HG03442 (cell line): ENCODE measurements around the gene SSH3.

Experiments
- ATAC-seq: cut with Tn5 transposase; IDR thresholded peaks from one replicate; pipeline ENCODE4 v1.9.1; 2021; ENCODE audit warnings: mild to moderate bottlenecking, moderate library complexity; ENCODE audit not compliant: unreplicated experiment

SSH3 gene

DNA sequence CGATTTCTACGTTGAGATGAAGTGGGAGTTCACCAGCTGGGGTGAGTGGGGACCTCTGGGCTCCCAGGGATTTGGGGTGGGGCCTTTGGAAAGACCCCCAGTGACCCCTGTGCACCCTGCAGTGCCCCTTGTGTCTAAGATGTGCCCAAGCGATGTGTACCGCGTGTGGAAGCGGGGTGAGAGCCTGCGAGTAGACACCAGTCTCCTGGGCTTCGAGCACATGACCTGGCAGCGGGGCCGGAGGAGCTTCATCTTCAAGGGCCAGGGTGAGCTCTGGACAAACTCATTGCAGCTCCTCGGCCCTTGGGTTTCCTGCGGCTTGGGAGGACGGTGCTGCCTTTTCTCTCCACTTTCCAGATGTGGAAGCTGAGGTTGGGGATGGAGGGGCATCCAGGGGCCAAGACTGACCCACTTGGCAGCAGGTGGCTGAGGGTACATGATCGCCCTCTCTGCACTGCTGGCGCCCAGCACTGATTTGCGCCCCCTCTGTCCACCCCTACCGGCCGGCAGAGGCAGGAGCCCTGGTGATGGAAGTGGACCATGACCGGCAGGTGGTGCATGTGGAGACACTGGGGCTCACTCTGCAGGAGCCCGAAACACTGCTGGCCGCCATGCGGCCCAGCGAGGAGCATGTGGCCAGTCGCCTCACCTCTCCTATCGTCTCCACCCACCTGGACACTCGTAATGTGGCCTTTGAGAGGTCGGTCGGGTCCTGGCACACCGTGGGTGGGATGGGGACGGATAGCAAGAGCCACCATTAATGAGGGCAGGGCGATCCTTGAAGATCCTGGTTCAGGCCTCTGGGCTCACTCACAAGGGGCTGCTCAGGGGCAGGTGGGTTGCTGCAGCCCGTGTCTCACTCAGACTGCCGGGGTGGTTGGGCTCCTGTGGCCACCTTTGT, 11.6 kb upstream of the SSH3 start:
- ATAC-seq = no peak

DNA sequence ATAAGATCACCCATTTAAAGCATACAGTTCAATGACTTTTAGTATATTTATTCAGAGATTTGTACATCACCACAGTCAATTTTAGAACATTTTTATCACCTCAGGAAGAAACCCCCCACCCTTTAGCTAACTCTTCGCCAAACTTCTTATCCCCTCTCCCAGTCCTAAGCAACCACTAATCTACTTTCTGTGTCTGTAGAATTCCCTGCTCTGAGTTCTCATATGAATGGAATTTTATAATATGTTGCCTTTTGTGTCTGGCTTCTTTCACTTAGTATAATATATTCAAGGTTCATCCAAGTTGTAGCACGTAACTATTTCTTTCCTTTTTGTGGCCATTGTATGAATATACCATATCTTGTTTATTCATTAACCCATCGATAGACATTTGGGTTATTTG, 10.7 kb upstream of the SSH3 start:
- ATAC-seq = no peak

DNA sequence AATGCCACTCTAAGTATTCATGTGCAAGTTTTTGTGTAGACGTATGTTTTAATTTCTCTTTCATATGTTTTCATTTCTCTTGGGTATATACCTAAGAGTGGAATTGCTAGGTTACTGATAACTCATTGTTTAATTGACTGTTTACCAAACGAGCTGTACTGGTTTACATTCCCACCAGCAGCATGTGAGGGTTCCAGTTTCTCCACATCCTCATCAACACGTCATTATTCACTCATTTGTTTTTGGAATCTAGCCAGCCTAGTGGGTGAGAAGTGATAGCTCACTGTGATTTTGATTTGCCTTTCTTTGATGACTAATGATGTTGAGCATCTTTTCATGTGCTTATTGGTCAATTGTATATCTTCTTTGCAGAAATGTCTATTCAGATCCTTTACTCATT, 10.2 kb upstream of the SSH3 start:
- ATAC-seq = no peak

DNA sequence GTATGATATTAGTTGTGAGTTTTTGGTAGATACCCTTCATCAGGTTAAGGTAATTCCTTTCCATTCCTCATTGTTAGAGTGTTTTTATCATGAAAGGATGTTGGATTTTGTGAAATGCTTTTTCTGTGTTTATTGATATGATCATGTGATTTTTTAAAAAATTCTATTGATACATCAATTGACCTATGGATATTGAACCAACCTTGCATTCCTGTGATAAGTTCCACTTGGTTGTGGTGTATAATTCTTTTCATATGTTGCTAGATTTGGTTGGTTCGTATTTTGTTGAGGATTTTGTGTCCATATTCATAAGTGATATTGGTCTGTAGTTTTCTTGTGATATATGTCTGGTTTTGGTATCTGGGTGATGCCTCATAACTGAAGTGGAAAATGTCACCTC, 7.5 kb upstream of the SSH3 start:
- ATAC-seq = no peak

DNA sequence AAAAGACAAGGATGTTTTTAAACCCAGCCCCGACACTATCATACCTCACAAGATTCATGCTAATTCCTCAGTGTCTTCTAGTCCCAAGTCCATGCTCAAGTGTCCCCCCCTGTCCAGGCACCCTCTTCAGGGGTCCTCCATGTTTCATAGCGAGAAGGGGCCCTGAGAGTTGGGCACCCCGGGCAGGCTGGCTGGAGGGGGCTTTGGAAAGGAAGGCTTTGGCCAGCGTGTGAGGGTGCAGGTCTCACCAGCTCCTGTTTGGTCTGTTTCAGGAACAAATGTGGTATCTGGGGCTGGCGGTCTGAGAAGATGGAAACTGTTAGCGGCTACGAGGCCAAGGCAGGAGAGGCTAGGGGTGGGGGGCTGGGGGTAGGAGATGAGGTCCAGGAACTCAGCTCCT, 4.5 kb upstream of the SSH3 start:
- no peak for ATAC-seq

DNA sequence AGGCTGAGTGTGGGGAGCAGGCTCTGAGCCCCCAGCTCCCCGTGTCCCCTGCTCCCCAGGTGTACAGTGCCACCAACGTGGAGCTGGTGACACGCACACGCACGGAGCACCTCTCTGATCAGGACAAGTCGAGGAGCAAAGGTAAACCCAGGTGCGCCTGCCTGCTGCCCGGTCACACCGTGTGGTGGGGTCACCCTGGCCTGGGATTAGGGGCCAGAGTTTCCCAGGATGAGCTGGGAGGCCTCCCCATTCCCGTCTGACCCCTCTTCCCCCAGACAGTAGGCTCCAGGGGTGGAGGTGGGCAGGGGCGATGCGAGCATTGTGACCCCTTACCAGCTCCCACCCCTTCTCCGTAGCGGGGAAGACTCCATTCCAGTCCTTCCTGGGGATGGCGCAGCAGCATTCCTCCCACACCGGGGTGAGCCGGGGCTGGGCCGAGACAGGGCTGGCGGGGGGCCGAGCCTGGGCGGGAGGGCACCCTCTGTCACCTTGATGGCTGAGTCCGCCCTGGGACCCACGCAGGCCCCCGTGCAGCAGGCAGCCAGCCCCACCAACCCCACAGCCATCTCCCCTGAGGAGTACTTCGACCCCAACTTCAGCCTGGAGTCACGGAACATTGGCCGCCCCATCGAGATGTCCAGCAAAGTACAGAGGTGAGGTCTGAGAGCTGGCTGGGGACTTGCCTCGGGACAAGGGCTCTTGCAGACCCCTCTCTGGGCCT, 3.7 kb upstream of the SSH3 start:
- no peak for ATAC-seq

DNA sequence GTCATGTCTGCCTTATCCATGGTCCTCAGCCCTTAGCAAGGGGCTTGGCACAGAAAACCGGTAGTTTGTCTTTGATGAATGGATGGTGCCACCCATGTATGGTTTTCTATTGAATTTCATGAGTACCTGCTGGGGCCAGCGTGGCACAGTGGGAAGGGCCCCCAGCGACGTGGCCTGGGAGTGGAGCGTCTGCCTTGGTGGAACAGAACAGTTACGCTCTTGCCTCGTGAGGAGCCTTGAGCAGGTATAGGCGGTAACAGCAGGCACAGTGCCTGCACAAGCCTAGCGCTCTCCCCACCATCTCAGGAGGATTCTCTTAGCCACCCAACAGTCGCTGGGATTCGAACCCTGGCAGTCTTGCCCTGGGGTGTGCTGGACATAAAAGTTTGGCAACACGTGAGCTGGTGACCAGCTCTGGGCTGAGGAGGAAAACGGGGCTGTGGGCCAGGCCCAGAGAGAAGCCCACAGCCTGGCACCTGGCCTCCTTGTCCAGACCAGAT, 3.0 kb upstream of the SSH3 start:
- ATAC-seq = no peak

DNA sequence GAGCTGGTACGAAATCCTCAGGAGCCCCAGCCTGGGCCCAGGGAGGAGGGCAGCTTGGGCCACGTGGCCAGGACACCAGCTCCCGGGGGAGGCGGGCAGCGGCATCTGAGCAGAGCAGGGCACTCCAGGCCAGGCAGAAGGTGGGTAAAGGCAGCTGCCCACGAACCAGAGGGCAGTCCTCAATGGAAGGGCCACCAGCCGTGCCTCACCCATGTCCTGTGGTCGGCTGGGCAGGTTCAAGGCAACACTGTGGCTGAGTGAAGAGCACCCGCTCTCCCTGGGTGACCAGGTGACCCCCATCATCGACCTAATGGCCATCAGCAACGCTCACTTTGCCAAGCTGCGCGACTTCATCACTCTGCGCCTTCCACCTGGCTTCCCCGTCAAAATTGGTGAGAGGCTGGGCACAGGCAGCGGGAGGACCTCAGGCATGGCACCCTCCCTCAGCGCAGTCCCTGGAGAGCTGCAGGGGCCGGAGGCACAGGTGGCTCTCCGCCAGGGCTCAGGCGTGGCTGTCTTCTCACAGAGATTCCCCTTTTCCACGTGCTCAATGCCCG, 2.5 kb upstream of the SSH3 start:
- ATAC-seq = no peak

DNA sequence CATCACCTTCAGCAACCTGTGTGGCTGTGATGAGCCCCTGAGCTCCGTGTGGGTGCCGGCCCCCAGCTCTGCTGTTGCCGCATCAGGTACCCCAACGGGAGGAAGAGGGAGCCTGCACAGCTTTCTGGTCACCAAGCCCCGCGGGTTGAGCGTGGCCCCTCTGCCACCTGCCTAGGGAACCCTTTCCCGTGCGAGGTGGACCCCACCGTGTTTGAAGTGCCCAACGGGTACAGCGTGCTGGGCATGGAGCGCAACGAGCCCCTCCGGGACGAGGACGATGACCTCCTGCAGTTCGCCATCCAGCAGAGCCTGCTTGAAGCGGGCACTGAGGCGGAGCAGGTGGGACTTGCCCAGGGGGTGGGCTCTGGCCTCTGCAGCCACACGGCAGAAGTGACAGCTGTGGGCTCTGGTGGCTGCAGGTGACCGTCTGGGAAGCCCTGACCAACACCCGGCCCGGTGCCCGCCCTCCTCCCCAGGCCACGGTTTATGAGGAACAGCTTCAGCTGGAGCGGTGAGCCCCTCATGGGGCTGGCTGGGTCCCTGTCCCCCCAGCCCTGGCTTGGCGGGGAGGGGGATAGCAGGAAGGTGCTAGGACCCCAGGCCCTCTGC, 1.9 kb upstream of the SSH3 start:
- no peak for ATAC-seq

DNA sequence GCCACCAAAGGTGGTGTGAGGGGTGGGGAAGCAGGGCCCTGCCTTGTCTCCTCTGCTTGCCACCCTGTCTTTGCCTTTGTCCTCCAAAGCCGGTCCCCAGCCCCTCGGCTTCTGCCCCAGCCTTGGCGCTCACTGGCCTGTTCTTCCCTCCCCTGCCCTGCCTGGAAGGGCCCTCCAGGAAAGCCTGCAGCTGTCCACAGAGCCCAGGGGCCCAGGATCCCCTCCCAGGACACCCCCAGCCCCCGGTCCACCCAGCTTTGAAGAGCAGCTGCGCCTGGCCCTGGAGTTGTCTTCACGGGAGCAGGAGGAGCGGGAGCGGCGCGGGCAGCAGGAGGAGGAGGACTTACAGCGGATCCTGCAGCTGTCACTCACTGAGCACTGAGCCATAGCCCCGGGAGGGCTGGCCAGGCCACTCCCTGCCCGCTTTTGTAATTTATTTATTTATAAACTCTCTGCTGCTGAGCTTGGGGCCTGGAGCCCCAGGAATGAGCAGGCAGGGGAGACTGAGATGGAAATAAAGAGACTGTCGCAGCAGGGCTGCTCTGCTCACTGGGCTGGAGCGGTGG, 1.3 kb upstream of the SSH3 start:
- ATAC-seq = no peak

DNA sequence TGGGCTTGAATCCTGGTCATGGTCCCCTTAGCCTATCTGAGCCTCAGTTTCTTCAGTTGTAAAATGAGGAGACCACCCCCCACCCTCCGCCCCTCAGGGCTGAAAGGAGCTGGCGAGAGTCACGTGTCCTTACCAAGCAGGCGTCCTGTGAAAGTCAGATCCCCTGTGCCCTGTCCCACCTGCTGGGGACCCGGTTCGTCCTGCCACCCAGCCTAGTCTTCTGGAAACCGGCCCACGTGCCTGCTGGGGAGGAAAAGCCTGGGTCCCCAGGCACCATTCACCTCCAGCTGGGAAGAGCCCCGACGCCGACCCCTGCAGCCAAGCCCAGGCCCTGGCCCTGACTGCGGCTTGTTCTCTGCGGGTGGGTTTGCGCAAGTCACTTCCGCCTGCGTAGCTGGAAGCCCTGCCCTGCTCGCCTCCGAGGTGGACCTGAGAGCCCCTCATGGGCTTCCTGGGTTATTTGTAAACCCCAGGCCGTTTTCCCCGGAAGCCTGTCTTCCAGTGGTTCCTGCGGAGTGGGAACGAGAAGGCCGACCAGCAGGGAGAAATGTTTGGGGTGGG, 679 bp upstream of the SSH3 start:
- no peak for ATAC-seq

DNA sequence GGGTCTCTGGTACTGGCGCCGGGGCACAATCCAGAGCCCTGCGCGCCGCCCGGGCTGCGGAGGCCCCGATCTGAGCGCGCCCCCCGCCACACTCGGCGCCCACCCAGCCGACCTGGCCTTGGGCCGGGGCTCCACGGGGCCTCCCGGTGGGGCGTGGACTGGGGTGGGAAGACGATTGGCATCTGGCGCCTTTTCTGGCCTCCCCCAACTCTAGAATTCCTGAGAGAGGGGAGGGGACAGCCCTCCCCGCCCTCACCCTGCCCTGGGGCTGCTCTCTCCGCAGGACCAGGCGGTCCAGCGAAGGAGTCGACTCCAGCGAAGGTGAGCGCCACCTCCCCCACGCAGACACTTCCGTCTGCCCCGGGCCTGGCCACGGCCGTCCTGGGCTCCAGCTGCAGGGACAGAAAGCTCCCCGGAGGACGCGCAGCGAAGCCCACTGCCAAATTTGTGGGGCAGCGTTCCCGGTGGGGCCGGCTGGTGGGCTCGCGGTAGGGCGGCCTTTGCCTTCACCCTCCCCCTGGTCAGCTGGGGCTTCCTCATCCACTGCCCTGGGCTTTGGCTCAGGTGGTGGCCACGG, 593 bp downstream of the SSH3 start:
- ATAC-seq = no peak

DNA sequence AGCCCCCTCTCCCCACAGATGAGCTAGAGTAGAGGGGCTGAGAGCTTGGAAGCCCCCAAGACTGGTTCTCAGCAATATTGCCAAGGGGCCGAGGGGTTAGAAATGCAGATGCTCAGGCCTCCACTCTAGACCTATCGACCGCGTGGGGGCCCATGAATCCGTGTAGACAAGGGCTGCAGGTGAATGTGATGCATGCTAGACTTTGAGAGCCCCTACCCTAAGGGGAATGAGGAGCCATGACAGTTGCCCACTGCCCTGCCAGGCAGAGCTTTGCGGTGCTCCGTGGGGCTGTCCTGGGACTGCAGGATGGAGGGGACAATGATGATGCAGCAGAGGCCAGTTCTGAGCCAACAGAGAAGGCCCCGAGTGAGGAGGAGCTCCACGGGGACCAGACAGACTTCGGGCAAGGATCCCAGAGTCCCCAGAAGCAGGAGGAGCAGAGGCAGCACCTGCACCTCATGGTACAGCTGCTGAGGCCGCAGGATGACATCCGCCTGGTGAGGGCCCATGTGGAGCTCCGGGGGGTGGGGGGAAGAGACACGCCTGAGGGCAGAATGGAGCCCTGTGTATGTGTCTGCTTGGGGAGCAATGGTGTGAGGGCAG, 1.3 kb downstream of the SSH3 start:
- ATAC-seq = no peak

DNA sequence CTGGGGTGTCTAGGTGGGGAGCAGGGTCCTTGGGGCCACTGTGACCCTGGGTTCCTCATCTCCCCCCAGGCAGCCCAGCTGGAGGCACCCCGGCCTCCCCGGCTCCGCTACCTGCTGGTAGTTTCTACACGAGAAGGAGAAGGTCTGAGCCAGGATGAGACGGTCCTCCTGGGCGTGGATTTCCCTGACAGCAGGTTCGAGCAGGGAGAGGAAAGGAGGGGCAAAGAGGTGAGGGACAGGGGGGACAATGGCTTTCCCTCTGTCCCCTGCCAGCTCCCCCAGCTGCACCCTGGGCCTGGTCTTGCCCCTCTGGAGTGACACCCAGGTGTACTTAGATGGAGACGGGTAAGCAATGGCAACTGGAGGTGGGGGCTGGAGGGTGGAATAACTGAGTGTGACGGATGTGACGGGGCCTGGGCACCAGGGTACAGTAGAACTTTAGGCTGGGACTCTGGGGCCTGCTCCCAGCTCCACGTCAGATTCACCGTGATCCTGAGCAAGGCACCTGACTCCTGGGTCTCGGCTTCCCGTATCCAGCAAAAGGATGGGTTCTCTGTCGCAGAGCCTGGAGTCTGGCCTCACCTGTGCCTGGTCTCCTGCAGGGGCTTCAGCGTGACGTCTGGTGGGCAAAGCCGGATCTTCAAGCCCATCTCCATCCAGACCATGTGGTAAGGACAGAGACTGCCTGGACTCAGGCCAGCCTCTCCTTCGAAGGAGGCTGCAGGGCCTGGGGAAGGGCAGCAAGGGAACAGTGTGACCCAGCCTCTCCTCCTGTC, 3.6 kb downstream of the SSH3 start:
- ATAC-seq = no peak

DNA sequence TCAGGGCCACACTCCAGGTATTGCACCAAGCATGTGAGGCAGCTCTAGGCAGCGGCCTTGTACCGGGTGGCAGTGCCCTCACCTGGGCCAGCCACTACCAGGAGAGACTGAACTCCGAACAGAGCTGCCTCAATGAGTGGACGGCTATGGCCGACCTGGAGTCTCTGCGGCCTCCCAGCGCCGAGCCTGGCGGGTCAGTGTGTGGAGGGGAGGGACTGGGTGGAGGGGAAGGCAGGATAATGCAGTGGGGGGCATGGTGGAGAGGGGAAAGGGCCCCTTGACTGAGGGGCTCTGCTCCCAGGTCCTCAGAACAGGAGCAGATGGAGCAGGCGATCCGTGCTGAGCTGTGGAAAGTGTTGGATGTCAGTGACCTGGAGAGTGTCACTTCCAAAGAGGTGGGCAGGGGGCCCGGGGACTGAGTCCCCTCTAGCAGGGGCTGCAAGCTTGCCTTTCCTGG, 4.2 kb downstream of the SSH3 start:
- ATAC-seq = no peak

DNA sequence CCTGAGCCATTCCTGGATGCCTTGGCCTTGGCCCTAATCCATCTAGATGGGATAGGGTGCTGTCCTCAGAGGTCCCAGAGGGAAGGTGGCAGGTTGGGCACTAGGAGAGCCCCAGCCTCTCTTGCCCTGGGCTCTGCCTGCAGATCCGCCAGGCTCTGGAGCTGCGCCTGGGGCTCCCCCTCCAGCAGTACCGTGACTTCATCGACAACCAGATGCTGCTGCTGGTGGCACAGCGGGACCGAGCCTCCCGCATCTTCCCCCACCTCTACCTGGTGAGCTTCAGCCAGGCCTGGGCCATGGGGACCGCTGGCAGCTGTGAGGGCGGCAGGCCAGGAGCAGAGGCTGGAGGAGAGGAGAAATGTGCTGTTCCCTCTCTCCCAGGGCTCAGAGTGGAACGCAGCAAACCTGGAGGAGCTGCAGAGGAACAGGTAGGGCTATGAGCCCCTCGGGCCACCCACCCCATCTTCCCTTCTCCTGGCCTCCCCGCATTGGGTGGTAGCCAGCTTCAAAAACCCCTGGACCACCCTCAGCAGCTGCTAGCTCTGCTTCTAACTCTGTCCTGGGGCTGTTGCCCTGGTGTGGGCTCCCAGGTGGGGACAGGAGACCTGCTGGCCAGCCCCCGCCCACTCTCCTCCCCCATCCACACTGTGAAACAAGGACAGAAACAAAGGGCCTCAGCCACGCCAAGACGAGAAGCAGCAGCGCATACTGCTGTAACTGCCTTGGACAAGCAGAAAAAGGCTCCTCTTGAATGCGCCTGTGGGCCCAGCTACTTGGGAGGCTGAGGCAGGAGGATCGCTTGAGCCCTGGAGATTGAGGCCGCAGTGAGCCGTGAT, 4.9 kb downstream of the SSH3 start:
- no peak for ATAC-seq

DNA sequence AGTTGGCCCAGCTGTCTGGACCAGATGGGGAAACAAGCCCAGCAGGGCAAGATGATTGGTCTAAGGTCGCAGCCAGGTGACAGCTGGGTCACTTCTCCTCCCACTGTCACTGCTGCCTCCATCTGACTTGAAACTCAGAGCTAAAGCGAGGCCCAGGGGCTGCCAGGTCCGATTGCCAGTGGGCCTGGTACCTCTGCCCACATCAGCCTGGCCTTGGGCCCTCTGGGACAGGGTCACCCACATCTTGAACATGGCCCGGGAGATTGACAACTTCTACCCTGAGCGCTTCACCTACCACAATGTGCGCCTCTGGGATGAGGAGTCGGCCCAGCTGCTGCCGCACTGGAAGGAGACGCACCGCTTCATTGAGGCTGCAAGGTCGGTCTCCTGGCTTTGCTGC, 5.8 kb downstream of the SSH3 start:
- no peak for ATAC-seq

DNA sequence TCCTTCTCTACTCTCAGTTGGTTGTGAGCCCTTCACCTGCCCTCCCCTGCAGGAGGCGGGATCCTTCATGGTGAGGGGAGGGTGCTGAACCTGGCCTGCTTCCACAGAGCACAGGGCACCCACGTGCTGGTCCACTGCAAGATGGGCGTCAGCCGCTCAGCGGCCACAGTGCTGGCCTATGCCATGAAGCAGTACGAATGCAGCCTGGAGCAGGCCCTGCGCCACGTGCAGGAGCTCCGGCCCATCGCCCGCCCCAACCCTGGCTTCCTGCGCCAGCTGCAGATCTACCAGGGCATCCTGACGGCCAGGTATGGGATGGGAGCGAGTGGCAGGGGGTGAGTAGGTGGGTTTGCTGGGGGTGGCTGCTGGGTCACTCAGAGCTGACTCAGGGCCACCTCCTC, 6.3 kb downstream of the SSH3 start:
- no peak for ATAC-seq
